GM19468 (cell line): ENCODE measurements around the gene NR3C1.

Source experiments
- ATAC-seq: cut with Tn5 transposase; IDR thresholded peaks from one replicate; pipeline ENCODE4 v1.9.1; 2021; ENCODE audit warnings: mild to moderate bottlenecking, moderate library complexity, moderate number of reproducible peaks; ENCODE audit not compliant: unreplicated experiment; ENCODE audit errors: extremely low read depth

Gene NR3C1

DNA sequence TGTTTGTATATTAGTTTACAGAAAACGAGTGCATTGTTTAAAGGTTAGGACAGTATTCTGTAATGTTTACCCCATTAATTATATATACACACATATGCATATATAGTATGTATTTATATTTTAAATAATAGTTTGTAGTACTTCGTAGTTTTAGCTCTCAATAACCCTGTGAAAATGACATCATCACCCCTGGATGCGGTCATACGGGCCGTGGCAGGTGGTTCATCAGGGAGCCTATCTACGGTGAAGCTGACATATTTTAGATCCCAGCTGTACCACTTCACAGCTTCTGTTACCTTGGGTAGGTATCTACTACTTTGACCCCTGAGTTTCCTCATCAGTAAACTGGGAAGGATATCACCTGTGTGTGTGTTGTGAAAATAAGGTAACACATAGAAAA lies 87.1 kb downstream of the NR3C1 start:
- no peak for ATAC-seq

DNA sequence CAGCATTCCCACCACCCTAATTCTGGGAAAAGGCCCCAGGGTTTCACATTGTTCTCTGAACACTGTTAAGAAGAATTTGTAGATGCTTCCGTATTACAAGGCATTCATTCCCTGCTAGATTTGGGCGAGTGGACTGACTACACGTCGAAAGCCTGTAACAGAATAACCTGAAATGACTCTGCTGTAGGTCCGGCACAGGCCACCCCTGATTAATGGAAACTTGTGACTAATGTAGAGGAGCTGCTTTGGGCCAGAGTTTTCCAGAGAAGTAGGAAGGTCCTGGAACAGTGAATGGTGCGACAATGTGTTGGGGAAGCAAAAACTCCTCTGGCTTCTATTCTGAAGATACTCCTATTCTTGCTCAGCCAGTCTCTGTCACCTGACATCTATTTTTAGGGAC lies 87.6 kb downstream of the NR3C1 start:
- ATAC-seq: no peak

DNA sequence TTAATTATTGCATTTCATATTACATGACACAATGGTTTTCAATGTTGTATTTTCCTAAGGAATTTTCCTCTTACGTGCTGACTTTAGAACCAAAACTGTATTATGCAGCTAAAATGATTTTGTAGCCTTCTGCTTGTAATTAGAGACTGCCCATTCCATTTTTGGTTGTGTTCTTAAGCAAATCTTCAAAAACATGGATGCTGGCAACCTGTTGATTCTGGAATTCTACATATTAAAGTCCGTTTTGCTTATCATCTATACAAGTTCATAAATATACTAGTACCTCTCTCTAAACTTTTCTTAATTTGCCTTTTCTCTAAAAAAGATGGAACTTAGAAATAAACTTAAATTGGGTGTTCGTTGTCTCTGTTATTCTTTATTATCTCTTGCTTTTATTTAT lies 88.3 kb downstream of the NR3C1 start:
- ATAC-seq: no peak

DNA sequence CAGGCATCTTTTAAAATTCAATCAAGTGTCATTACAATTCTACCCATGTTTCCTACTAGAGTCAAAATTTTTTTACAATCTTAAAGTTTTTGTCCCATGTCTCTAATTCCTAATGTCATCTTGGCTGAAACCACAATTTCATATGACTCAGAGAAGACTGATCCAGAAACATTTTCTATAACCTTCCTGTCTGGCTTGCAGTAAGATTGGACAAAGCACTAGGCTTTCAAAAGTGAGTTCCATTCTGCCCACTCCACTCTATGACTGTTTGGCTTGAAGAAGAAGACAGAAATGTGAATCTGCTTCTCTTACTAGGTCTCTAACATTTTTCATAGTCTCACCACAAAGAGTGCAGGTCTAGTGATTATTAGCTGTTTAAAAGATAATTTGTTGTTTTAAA lies 88.8 kb downstream of the NR3C1 start:
- no peak for ATAC-seq

DNA sequence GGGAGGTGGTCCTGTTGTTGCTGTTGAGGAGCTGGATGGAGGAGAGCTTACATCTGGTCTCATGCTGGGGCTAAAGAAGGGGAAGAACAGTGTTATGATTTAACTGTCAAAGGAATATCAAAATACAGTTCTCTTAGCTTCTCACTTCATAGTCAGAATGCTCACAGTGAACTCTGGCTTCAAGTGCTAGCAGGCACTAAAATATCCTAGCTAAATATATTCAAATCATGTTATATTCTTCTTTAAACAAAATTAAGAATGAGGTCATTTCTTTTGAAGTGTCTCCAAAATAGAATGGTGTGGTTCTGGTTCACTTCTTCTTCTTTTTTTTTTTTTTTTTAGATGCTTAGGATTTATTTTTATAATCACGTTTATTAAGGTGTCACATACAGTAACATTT lies 89.4 kb downstream of the NR3C1 start:
- ATAC-seq: no peak

DNA sequence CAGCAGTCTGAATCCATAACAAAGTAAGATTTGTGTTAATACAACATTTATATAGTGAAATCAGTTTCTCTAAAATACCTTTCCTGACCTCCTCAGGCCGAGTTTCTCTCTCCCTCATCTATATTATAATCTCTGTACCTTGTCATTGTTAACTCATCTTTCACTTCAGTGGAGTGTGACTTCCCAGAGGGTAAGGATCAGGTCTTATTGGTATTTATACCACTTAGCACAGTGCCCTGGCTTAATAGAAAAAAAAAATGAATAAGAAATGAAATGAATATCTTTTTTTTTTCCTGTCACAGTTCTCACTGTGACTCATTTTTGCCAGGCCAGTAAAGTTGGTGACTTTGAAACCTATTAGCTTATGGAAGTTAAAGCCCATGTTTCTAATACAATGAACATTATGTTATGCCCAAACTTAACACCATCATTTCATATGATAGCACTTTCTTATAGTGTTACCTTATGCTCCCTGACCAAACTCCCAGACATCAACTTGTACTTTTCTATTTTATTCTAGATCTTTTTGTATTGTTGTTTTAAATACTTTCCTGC lies 90.1 kb downstream of the NR3C1 start:
- ATAC-seq: no peak

DNA sequence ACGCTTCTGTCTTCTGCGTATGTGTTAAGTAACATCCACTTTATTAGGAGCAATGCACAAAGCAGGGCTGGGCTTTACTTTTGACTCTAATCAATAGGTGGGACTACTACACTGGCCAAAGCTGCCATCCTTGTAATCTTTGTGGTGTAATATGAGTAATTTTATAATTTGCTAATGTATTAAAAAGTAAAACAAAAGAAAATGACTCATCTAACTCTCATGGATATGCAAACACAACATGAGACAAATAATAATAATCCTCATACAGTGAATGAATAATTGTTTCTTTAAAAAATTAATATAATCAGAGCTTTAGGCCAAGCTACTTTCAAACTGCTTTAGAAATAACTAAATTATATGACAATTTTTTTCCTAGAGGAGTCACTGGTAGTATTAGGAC lies 90.7 kb downstream of the NR3C1 start:
- ATAC-seq: no peak

DNA sequence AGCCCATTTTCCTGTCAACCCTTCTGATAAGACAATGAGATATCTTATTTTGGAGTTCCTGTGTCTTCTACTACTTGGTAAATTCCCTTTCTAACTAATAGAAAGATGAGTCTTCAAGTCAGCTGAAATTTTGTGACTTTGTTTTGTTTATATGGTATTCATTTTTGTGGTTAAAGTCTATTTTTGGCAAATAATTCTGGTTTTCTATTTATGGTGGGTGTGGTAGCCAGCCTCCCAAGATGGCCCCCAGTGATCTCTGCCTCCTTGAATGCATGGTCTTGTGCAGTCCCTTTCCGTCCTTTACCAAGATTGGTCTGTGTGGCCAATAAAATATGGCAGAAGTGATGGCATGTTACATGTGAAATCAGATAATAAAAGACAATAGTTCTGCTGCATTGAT lies 91.5 kb downstream of the NR3C1 start:
- no peak for ATAC-seq

DNA sequence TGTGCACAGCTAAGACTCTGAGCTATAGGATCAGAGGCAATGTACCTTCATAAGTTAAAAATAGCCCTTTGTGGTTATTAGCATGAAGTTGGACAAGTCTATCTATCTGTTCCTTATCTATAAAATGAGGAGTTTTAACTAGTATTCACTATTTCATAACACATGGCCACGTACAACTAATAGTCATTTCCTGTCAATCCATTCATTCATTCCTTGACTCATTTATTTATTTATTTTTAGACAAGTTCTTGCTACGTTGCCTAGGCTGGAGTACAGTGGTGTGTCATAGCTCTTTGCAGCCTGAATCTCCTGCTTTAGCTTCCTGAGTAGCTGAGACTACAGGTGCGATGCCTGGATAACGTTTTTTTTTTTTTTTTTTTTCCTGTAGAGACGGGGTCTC lies 92.1 kb downstream of the NR3C1 start:
- no peak for ATAC-seq

DNA sequence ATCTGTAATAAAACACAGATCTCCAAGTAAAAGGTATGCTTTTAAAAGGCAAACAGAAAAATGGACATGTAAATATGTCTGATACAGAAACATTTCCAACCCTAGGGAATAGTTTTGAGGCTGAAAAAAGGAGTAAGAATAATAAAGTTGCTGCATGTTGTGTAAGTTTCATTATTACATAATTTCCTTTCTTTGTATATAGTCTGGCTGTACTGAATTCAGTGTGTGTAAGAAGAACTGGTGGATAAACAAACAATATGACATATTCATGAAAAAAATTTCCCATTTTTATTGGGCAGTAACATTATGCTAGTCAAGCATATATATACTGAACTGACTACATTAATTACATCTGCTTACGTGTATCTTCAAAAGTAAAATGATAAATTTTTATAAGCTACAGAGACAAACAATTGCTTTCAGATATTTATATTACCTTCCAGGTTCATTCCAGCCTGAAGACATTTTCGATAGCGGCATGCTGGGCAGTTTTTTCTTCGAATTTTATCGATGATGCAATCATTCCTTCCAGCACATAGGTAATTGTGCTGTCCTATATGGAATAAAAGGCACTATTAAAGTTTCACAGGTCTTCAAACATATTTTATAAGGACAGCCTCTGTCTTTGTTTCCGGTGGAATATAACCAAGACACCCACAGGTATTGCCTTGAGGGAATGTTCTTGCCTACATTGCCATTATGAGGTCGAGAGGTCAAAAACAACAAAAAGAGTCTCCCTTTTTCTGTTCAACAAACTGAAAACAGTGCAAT lies 93.6 kb downstream of the NR3C1 start:
- no peak for ATAC-seq

DNA sequence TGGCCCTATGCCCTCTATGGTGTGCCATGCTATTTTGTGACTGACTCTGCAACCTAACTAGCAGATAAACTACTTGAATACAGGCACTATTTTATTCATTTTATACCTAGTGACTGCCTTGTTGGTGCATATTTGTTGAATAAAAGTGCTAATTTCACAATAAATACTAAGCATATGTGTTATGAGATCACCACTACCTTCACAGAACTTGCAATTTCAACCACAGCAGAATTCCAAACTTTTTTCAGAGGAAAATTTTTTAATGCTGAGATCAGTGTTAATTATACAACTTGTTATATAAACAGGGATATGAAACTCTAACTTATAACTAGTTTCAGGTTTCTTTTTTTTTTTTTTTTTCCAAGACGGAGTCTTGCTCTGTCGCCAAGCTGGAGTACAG lies 94.8 kb downstream of the NR3C1 start:
- no peak for ATAC-seq

DNA sequence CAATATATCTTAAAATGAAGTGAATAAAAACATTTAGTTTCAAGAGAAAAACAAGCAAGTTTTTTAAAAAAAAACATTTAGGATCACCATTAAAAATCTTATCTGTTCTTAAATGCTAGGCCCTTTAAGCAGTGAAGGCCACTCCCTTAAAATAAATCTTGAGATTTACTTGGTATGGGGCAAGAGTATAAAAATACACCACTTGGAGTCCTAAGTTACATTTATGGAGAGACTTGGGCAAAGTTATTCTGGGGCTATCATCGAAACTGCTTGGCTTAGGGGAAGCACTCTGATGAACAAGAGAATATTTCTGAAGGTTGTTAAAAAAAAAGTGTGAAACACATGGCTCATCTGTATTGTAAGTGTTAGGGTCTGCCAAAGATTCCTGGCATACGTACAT lies 97.4 kb downstream of the NR3C1 start:
- ATAC-seq: no peak

DNA sequence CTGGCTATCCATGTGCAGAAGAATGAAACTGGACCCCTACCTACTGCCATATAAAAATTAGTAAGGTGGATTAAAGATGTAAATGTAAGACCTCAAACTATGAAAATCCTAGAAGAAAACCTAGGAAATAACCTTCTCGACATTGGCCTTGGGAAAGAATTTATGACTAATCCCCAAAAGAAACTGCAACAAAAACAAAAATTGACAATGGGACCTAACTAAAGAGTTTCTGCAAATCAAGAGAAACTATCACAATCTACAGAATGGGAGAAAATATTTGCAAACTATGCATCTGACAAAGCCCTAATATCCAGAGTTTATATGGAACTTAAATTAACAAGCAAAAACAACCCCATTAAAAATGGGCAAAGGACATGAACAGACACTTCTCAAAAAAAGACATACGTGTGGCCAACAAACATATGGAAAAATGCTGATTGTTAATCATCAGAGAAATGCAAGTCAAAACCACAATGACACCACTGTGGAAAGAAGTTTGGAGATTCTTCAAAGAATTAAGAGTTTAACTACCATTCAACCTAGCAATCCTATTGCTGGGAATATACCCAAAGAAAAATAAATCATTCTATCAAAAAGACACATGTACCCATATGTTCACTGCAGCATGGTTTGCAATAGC lies 98.5 kb downstream of the NR3C1 start:
- ATAC-seq: no peak

DNA sequence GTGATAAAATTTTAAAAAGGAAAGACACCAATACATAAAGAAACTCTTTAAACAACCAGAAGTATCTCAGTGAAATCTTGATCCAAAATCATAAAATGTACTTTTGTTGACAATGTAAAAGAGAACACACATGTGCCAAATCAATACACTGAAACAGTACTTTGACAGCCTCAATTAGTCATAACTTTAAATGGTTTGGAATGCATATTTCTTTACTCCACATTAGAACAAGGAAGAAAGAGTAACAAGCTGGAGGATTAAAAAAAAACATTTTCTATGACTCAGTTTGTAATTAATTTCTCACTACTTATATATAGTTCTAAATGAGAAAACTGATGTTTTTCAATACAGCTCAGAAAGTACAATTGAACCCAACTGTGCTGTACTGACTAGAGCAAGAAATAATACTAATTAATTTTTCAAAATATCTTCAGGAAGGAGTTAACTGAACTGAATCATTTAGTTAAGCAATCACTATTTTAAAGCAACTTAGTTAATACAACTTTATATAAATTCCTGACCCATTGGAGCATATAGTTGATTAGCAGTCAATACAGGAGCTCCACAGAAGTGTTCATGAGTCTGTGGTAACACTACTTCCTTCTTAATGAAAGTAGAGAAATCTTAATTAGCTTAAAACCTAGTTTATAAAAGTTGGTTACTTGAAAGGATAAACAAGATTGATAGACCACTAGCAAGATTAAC lies 101.0 kb downstream of the NR3C1 start:
- ATAC-seq: no peak

DNA sequence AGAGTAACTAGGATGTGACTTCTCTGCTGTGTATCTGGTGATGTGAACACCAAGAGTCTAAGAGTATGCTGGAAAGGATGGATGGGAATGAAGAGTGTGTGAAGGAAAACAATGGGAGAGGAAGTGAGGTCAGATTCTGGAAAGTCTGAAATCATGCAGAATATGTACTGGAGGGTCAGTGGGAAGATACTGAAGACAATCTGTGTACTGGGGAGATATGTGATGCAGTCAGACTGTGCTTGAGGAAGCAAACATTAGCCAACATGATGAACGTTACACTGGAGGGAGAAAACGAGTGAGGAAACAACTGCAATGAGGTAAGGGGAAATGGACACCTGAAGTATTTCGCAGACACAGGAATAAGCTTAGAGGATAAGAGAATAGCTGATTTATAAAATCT lies 105.7 kb downstream of the NR3C1 start:
- no peak for ATAC-seq

DNA sequence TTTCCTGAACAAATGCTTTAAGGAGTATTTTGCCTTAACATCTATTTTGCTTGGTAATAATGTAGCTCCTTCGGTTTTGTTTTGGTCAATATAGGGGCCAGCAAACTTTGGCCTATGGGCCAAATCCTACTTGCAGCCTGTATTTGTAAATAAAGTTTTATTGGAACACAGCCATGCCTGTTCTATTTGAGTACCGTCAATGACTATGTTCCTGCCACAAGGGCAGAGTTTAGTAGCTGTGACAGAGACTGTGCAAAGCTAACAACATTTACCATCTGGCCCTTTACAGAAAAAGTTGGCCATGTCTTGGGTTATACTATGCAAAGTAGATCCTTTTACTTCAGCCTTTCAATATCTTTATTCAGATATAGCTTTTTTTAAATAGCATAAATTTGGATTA lies 113.4 kb downstream of the NR3C1 start:
- no peak for ATAC-seq

DNA sequence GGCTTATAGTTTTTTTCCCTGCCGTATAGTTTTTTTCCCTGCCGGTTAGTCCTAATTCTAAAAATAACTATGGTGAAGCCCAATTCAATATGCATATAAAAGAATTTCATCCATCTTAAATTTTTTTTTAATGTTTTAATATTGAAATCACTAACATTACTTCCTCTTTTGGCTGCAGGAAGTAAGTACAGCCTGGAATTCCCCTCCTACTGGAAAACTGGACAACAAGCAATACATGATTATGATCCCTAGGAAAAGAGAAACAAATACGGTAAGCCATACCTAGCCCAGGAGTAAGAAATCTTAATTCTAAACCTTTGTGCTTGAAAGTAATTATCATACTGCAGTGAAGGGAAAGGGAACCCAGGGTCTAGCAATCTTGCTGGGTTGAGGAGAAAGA lies 119.0 kb downstream of the NR3C1 start:
- ATAC-seq: no peak

DNA sequence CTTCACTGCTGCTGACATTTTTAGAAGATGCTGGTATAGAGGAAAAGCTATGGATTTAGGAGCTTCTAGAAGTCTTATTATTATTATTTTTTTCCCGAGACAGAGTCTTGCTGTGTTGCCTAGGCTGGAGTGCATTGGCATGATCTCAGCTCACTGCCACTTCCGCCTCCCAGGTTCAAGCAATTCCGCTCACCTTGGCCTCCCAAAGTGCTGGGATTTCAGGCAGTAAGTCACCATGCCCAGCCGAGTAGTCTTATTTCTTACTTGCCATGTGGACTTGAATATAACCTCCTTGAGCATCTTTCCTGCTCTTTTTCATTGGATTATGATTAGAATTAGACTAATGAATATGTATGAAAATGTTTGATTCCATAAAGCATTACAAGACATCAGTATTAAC lies 119.5 kb downstream of the NR3C1 start:
- ATAC-seq: no peak

DNA sequence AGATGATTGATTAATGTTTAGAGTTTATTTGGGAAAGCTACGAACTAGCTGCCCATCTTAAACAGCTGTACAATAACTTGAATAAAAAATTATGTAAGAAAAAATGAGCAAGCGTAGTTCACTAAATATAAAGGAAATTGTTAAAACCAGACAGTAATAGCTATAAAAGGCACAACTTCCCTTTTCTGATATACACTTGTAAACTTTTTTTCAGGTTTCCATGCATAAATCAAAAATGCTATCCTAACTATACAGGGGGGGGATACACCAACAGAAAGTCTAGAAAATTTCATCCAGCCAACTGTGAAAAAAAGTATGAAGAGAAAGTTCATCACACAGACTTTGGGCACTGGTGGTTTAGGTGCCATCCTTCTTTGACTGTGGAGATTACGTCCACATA lies 122.3 kb downstream of the NR3C1 start:
- ATAC-seq: no peak

DNA sequence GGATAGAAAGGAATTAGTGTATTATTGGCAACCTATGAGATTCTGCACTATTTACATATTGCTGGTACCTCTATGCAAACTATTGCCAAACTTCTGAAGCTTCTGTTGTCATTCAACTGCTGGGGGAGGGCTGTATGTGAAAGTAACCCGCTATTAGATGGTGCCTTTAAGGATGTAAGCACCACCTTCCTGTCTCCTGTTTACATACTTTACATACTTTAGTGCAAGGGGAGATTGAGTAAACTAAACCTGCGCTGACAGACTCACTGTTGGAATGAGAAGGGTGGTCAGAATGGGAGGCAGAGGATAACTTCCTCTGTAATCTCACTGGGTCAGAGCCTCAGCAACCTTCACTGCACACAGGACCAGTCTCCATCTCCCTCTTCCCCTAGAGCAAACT lies 123.8 kb downstream of the NR3C1 start:
- ATAC-seq: no peak

DNA sequence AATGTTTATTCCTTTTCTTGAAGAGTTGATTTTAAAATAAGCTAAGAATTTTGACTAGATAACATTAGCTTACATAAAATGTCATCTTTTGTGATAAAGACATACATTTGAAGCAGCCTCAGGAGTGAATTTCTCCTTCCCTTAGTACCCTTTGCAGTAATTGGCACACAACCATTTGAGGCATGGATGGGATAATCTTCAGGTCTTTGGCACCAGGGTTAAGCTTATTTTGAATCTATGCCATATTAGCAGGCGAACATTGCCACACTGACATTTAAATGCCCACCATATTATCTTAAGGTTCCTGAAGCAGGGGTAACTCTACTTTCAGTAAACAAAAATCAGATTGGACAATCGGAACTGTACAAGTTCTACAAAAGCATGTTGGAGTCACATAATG lies 126.0 kb downstream of the NR3C1 start:
- no peak for ATAC-seq
